ENCODE measurements around the gene KIF18B.
"Not testable (repeated sequence)": the region's sequence is repeated elsewhere in the genome, so short reads cannot be mapped to it uniquely, and the experiment has no call there.

- TF ChIP-seq CTCF, POLR2AphosphoS5, POLR2A (IDR thresholded peaks at IDR 0.05): not testable (repeated sequence)
Measured at GRCh38 chr17:44945652-44946051, 1.9 kb downstream of the KIF18B start.

Data from sigmoid colon (tissue), 4 donors.